Neural cell (in vitro differentiated cells): ENCODE measurements around the gene NCKAP5.

Experiments
- CTCF ChIP-seq: fragments of 450-650 bp; IDR thresholded peaks from 2 replicates; pipeline ENCODE4 v1.5.1; 2014; ENCODE audit warnings: antibody characterized with exemption, mild to moderate bottlenecking, moderate library complexity; ENCODE audit not compliant: poor library complexity, severe bottlenecking
- EP300 ChIP-seq: fragments of 450-650 bp; conservative IDR thresholded peaks from 2 replicates; pipeline ENCODE4 v1.6.1; 2014; ENCODE audit warnings: antibody characterized with exemption, mild to moderate bottlenecking, moderate library complexity; ENCODE audit not compliant: poor library complexity, severe bottlenecking
- EZH2 ChIP-seq: fragments of 200-600, 300-800 bp; shearing (Covaris generic), sonication (generic); IDR thresholded peaks from 2 replicates; pipeline ENCODE4 v1.6.1; 2014; ENCODE audit warnings: antibody characterized with exemption, low read length, borderline replicate concordance, mild to moderate bottlenecking; ENCODE audit not compliant: insufficient read depth, poor library complexity, severe bottlenecking
- MXI1 ChIP-seq: fragments of 450-650 bp; conservative IDR thresholded peaks from 2 replicates; pipeline ENCODE4 v1.6.1; 2014; ENCODE audit warnings: antibody characterized with exemption, mild to moderate bottlenecking; ENCODE audit not compliant: poor library complexity, severe bottlenecking
- POLR2AphosphoS5 ChIP-seq: IDR thresholded peaks from 2 replicates; pipeline ENCODE4 v1.6.1; 2012
- REST ChIP-seq: IDR thresholded peaks from 2 replicates; pipeline ENCODE4 v1.6.1; 2012; ENCODE audit warnings: borderline replicate concordance
- SMC3 ChIP-seq: fragments of 450-650 bp; conservative IDR thresholded peaks from 2 replicates; pipeline ENCODE4 v1.6.1; 2014; ENCODE audit warnings: antibody characterized with exemption, mild to moderate bottlenecking, moderate library complexity; ENCODE audit not compliant: poor library complexity
- TAF1 ChIP-seq: IDR thresholded peaks from 2 replicates; pipeline ENCODE4 v1.6.1; 2012; ENCODE audit warnings: low read depth

- TF ChIP-seq EP300 (no peak), CTCF (no peak), POLR2AphosphoS5 (no peak), MXI1 (no peak), EZH2 (no peak), TAF1 (no peak), SMC3 (no peak), REST (no peak)
Measured at GRCh38 chr2:133333181-133333580, 235.1 kb downstream of the NCKAP5 start.
